ENCODE results near the gene LMOD1. TPM values are rescaled to one million over a fixed set of nuclear protein-coding genes. Genes with fewer than 3 reads are reported as not detected.

LMOD1 gene
- total RNA-seq, 1 donor from 2014 or later, result 0.41 TPM

DNA sequence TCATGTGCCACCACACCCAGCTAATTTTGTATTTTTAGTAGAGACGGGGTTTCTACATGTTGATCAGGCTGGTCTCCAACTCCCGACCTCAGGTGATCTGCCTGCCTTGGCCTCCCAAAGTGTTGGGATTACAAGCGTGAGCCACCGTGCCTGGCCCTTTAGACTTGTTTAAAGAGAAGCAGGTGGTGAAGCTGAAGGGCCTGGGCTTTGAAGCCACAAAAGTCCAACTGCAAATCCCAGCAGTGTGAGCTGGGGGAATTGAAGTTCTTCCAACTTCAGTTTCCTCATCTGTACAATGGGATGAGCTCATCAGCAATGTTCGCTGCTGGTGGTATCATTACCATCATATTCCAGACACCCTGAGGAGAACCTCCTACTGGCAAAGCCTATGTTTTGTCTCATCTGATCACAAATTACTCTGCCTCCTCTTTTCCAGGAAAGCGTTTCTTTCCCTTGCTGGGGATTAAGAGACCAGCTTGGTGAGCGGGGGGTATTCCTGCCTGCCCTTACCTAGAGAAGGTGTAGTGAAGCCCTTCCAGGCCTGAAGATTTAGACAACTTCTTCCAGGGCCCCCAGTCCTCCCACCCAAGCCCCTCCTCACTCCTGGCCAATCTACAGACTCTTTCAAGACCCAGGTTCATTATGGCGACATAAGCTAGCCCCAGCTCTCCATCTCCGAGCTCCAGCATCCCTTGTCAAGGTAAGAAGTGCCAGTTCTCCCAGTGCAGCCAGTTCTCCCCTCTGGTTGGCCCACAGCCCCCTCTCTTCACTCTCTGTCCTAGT lies 60.1 kb downstream of the LMOD1 start:
- peaks cover 4% of the 10 kb centered on the region for H3K4me1 Mint-ChIP-seq (ENCODE audit: low read depth)
- TF ChIP-seq, protein P1, sequence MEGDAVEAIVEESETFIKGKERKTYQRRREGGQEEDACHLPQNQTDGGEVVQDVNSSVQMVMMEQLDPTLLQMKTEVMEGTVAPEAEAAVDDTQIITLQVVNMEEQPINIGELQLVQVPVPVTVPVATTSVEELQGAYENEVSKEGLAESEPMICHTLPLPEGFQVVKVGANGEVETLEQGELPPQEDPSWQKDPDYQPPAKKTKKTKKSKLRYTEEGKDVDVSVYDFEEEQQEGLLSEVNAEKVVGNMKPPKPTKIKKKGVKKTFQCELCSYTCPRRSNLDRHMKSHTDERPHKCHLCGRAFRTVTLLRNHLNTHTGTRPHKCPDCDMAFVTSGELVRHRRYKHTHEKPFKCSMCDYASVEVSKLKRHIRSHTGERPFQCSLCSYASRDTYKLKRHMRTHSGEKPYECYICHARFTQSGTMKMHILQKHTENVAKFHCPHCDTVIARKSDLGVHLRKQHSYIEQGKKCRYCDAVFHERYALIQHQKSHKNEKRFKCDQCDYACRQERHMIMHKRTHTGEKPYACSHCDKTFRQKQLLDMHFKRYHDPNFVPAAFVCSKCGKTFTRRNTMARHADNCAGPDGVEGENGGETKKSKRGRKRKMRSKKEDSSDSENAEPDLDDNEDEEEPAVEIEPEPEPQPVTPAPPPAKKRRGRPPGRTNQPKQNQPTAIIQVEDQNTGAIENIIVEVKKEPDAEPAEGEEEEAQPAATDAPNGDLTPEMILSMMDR (IDR thresholded peaks at IDR 0.05; ENCODE audit: unreplicated experiment), result no peak
- DNase-seq (ENCODE audit: low spot score, unreplicated experiment), result no peak
- H3K27ac Mint-ChIP-seq, result no peak overlapping the region
- H3K9me3 Mint-ChIP-seq (ENCODE audit: low read depth), result no peaks in the 10 kb centered on the region
- H3K36me3 Mint-ChIP-seq (ENCODE audit: insufficient read depth), result no peaks in the 10 kb centered on the region
- H3K27me3 Mint-ChIP-seq, result peaks cover 38% of the 10 kb centered on the region
- H3K4me3 Mint-ChIP-seq (ENCODE audit: low read depth), result no peak overlapping the region

DNA sequence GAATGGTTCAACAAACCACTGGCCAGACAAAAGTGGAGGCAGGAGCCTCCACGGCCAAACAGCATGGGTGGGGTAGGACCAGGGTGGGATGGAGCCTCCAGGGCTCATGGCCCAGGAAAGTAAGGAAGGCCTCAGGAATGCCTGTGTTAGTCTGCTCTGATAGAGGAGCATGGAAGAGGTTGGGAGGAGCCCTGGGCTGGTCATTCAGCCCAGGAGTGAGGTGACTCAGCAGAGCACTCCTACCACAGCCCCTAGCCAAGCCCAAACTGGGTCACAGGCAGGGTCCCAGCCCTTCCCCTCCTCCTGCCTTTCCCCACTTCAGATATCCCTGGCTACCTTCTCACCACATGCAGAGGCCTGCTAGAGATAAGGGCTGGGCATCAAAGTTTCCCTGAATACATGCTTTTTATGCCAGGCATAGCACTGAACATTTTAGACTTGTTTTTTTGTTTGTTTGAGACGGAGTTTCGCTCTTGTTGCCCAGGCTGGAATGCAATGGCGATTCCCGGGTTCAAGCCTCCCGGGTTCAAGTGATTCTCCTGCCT lies 60.7 kb downstream of the LMOD1 start:
- no peak for DNase-seq (ENCODE audit: low spot score, unreplicated experiment)
- H3K27me3 Mint-ChIP-seq, result peaks cover 35% of the 10 kb centered on the region
- H3K4me3 Mint-ChIP-seq (ENCODE audit: low read depth), result no peak overlapping the region
- no peaks in the 10 kb centered on the region for H3K36me3 Mint-ChIP-seq (ENCODE audit: insufficient read depth)
- H3K27ac Mint-ChIP-seq, result no peak overlapping the region
- H3K4me1 Mint-ChIP-seq (ENCODE audit: low read depth), result peaks cover 4% of the 10 kb centered on the region
- no peaks in the 10 kb centered on the region for H3K9me3 Mint-ChIP-seq (ENCODE audit: low read depth)
- TF ChIP-seq, protein P1 (IDR thresholded peaks at IDR 0.05; ENCODE audit: unreplicated experiment), result no peak

DNA sequence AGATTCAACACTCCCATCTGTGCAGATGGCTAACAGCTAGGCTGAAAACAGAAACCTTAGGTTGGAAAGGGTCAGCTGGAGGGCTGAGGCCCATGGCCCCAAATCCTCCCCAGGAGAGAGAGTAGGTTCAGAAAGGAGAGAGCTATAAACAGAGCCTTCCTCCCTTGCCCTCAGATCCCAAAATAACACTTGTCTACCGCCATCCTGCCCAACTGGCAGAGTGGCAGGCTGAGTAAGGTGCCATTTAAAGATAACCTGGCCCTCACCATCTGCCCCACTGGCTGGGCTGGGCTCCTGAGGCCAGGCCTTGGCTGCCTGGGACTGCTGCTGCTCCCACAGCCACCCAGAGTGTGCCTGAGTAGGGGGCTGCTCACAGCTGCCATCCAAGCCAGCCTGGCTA lies 61.9 kb downstream of the LMOD1 start:
- H3K4me3 Mint-ChIP-seq (ENCODE audit: low read depth), result no peak overlapping the region
- TF ChIP-seq, protein P1 (IDR thresholded peaks at IDR 0.05; ENCODE audit: unreplicated experiment), result no peak
- no peak for DNase-seq (ENCODE audit: low spot score, unreplicated experiment)
- no peak overlapping the region for H3K27ac Mint-ChIP-seq
- no peaks in the 10 kb centered on the region for H3K9me3 Mint-ChIP-seq (ENCODE audit: low read depth)
- peaks cover 2% of the 10 kb centered on the region for H3K4me1 Mint-ChIP-seq (ENCODE audit: low read depth)
- H3K36me3 Mint-ChIP-seq (ENCODE audit: insufficient read depth), result no peaks in the 10 kb centered on the region
- peaks cover 26% of the 10 kb centered on the region for H3K27me3 Mint-ChIP-seq

DNA sequence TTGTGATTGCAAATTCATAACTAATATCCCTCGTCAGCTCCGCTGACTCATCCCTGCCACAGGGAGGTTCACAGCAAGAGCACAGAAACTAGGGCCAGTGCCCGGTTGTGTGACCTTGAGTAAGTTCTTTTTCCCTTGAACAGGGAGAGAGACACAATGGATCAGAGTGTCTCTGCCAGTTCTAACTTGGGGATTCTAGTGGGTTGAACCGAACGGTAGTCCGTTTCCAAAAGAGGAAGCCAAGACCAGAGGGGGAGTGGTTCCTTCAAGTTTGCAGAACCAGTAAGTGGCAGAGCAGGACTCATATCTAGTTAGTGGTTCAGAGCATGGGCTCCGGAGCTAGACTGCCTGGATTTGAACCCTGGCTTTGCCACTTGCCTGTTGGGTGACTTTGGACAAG lies 62.6 kb downstream of the LMOD1 start:
- TF ChIP-seq, protein P1 (IDR thresholded peaks at IDR 0.05; ENCODE audit: unreplicated experiment), result no peak
- no peak for DNase-seq (ENCODE audit: low spot score, unreplicated experiment)
- H3K36me3 Mint-ChIP-seq (ENCODE audit: insufficient read depth), result no peaks in the 10 kb centered on the region
- H3K4me3 Mint-ChIP-seq (ENCODE audit: low read depth), result no peak overlapping the region
- peaks cover 3% of the 10 kb centered on the region for H3K4me1 Mint-ChIP-seq (ENCODE audit: low read depth)
- H3K27ac Mint-ChIP-seq, result no peak overlapping the region
- H3K9me3 Mint-ChIP-seq (ENCODE audit: low read depth), result no peaks in the 10 kb centered on the region
- H3K27me3 Mint-ChIP-seq, result peaks cover 25% of the 10 kb centered on the region

DNA sequence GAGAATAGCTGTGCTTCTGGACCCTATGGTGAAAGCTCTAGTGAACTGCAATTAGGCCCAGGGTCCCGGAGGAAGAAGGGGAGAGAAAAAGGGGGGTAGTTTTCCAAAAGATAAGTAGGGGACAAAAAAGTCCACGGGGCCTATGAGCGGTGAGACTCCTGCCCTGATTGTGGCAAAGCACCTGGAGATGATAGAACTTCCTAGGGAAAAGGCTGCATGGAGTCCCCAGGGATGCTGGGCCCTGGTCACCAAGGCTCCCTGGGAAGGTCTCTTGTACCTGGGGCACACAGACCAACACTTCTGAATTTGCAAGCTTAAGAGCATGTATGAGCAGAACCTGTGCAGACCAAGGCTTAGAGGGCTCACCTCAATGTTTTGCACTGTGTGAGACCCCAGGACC lies 63.1 kb downstream of the LMOD1 start:
- H3K4me3 Mint-ChIP-seq (ENCODE audit: low read depth), result no peak overlapping the region
- peaks cover 4% of the 10 kb centered on the region for H3K4me1 Mint-ChIP-seq (ENCODE audit: low read depth)
- TF ChIP-seq, protein P1 (IDR thresholded peaks at IDR 0.05; ENCODE audit: unreplicated experiment), result no peak
- DNase-seq (ENCODE audit: low spot score, unreplicated experiment), result no peak
- no peak overlapping the region for H3K27ac Mint-ChIP-seq
- H3K27me3 Mint-ChIP-seq, result peaks cover 24% of the 10 kb centered on the region
- no peaks in the 10 kb centered on the region for H3K9me3 Mint-ChIP-seq (ENCODE audit: low read depth)
- no peaks in the 10 kb centered on the region for H3K36me3 Mint-ChIP-seq (ENCODE audit: insufficient read depth)
